ENCODE measurements around the gene GTPBP2.

The GTPBP2 gene

GRCh38 chr6:43627008-43627825 is 1.8 kb downstream of the GTPBP2 start:
- ATAC-seq = peak; percentile 9
- 0 out of 2 replicates have a peak, but pooled peaks have one; percentile 33 for TF ChIP-seq CREB5 (CRISPR knock-in tag; IDR thresholded peaks at IDR 0.05; ENCODE audit: low read depth)
- no peak for TF ChIP-seq RARB (CRISPR knock-in tag; IDR thresholded peaks at IDR 0.05)

- no peak for TF ChIP-seq RARB (CRISPR knock-in tag; IDR thresholded peaks at IDR 0.05)
- TF ChIP-seq TOX (CRISPR knock-in tag; IDR thresholded peaks at IDR 0.05; ENCODE audit: borderline replicate concordance) = no peak
- TF ChIP-seq ISL1 (CRISPR knock-in tag; IDR thresholded peaks at IDR 0.05) = no peak
- TF ChIP-seq ESRRG (CRISPR knock-in tag; IDR thresholded peaks at IDR 0.05) = no peak
- no peak for TF ChIP-seq SNAI2 (CRISPR knock-in tag; IDR thresholded peaks at IDR 0.05)
- no peak for TF ChIP-seq ZFP30 (CRISPR knock-in tag; IDR thresholded peaks at IDR 0.05)
- TF ChIP-seq ZC3H10 (CRISPR knock-in tag; IDR thresholded peaks at IDR 0.05) = no peak
- TF ChIP-seq ZFP3 (CRISPR knock-in tag; IDR thresholded peaks at IDR 0.05) = no peak
- no peak for TF ChIP-seq PATZ1 (CRISPR knock-in tag; IDR thresholded peaks at IDR 0.05; ENCODE audit: borderline replicate concordance)
- no peak for TF ChIP-seq POU6F1 (CRISPR knock-in tag; IDR thresholded peaks at IDR 0.05; ENCODE audit: borderline replicate concordance, low read depth)
- TF ChIP-seq CREB5 (CRISPR knock-in tag; IDR thresholded peaks at IDR 0.05; ENCODE audit: low read depth) = no peak
- TF ChIP-seq PPARA (CRISPR knock-in tag; IDR thresholded peaks at IDR 0.05; ENCODE audit: borderline replicate concordance) = no peak
- no peak for TF ChIP-seq GLIS3 (CRISPR knock-in tag; IDR thresholded peaks at IDR 0.05)
- TF ChIP-seq TSHZ2 (CRISPR knock-in tag; IDR thresholded peaks at IDR 0.05) = no peak
- no peak for TF ChIP-seq ZNF70 (CRISPR knock-in tag; IDR thresholded peaks at IDR 0.05)
- no peak for ATAC-seq
Measured at GRCh38 chr6:43625393-43625992, 3.6 kb downstream of the GTPBP2 start.

- ATAC-seq = no peak
- TF ChIP-seq TCF4 (CRISPR knock-in tag; IDR thresholded peaks at IDR 0.05; ENCODE audit: borderline replicate concordance) = no peak
- TF ChIP-seq BACH2 (CRISPR knock-in tag; IDR thresholded peaks at IDR 0.05; ENCODE audit: borderline replicate concordance) = no peak
- TF ChIP-seq PATZ1 (CRISPR knock-in tag; IDR thresholded peaks at IDR 0.05; ENCODE audit: borderline replicate concordance) = no peak
- no peak for TF ChIP-seq ZFP3 (CRISPR knock-in tag; IDR thresholded peaks at IDR 0.05)
- TF ChIP-seq SNAI2 (CRISPR knock-in tag; IDR thresholded peaks at IDR 0.05) = no peak
- TF ChIP-seq ZNF70 (CRISPR knock-in tag; IDR thresholded peaks at IDR 0.05) = no peak
- TF ChIP-seq ZFP30 (CRISPR knock-in tag; IDR thresholded peaks at IDR 0.05) = no peak
- TF ChIP-seq CSRNP3 (CRISPR knock-in tag; IDR thresholded peaks at IDR 0.05) = no peak
- TF ChIP-seq TSHZ2 (CRISPR knock-in tag; IDR thresholded peaks at IDR 0.05) = no peak
- TF ChIP-seq TOX (CRISPR knock-in tag; IDR thresholded peaks at IDR 0.05; ENCODE audit: borderline replicate concordance) = no peak
- no peak for TF ChIP-seq ARNTL (CRISPR knock-in tag; IDR thresholded peaks at IDR 0.05; ENCODE audit: borderline replicate concordance, low read depth)
- no peak for TF ChIP-seq GLIS3 (CRISPR knock-in tag; IDR thresholded peaks at IDR 0.05)
- TF ChIP-seq ESRRG (CRISPR knock-in tag; IDR thresholded peaks at IDR 0.05) = no peak
Measured at GRCh38 chr6:43624786-43625288, 4.2 kb downstream of the GTPBP2 start.

Data from SK-N-SH treated with all-trans-retinoic acid at 6 μM for 48 hours (cell line).